WTC11 (cell line): ENCODE results near the gene TRIM65.

Experiments used
- NFE2L1 ChIP-seq: sonication (generic); formaldehyde crosslinking; IDR thresholded peaks from 2 replicates; pipeline ENCODE4 v1.8.1; 2023; ENCODE audit warnings: missing genetic modification reagents
- RELA ChIP-seq: sonication (generic); formaldehyde crosslinking; IDR thresholded peaks from 2 replicates; pipeline ENCODE4 v1.8.1; 2022; ENCODE audit warnings: missing genetic modification reagents, mild to moderate bottlenecking, borderline replicate concordance
- TF ChIP-seq, protein P1 (sequence below): sonication (generic); formaldehyde crosslinking; IDR thresholded peaks from 2 replicates; pipeline ENCODE4 v1.8.1; 2022; ENCODE audit warnings: low read depth, missing genetic modification reagents, borderline replicate concordance
- TF ChIP-seq, protein P2 (sequence below): fragments of 200-600 bp; IDR thresholded peaks from 2 replicates; pipeline ENCODE4 v1.8.0; 2022; ENCODE audit warnings: antibody characterized with exemption
- TF ChIP-seq, protein P3 (sequence below): sonication (generic); formaldehyde crosslinking; IDR thresholded peaks from 2 replicates; pipeline ENCODE4 v1.8.1; 2022; ENCODE audit warnings: mild to moderate bottlenecking, missing genetic modification reagents, moderate library complexity, borderline replicate concordance
- TF ChIP-seq, protein P4 (sequence below): fragments of 250-450 bp; sonication (Bioruptor Pico); IDR thresholded peaks from 2 replicates; pipeline ENCODE4 v1.9.0; 2021; ENCODE audit warnings: mild to moderate bottlenecking, borderline replicate concordance

DNA sequence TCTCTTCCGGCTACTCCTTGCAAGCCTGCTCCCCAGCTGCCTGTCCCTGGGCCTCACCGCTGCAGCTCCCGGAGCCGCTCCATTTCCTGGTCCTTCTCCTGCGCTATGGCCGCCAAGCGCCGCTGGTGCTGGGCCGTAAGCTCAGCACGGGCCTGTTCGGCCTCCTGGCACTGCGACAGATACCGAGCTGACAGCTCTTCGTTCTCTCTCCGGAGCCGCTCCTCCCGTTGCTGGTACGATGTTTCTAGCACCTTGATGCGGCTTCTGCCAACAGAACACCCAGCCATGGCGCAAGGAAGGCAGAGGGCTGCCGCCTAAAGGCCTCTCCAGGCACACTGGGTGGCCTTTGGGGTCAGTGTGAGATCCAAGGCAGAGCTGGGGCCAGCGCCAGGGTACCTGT, 22.9 kb upstream of the TRIM65 start:
- TF ChIP-seq RELA: no peak
- TF ChIP-seq, protein P1, sequence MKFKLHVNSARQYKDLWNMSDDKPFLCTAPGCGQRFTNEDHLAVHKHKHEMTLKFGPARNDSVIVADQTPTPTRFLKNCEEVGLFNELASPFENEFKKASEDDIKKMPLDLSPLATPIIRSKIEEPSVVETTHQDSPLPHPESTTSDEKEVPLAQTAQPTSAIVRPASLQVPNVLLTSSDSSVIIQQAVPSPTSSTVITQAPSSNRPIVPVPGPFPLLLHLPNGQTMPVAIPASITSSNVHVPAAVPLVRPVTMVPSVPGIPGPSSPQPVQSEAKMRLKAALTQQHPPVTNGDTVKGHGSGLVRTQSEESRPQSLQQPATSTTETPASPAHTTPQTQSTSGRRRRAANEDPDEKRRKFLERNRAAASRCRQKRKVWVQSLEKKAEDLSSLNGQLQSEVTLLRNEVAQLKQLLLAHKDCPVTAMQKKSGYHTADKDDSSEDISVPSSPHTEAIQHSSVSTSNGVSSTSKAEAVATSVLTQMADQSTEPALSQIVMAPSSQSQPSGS (CRISPR knock-in tag): no peak
- TF ChIP-seq, protein P2, sequence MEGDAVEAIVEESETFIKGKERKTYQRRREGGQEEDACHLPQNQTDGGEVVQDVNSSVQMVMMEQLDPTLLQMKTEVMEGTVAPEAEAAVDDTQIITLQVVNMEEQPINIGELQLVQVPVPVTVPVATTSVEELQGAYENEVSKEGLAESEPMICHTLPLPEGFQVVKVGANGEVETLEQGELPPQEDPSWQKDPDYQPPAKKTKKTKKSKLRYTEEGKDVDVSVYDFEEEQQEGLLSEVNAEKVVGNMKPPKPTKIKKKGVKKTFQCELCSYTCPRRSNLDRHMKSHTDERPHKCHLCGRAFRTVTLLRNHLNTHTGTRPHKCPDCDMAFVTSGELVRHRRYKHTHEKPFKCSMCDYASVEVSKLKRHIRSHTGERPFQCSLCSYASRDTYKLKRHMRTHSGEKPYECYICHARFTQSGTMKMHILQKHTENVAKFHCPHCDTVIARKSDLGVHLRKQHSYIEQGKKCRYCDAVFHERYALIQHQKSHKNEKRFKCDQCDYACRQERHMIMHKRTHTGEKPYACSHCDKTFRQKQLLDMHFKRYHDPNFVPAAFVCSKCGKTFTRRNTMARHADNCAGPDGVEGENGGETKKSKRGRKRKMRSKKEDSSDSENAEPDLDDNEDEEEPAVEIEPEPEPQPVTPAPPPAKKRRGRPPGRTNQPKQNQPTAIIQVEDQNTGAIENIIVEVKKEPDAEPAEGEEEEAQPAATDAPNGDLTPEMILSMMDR: no peak
- TF ChIP-seq NFE2L1 (CRISPR knock-in tag): no peak
- TF ChIP-seq, protein P3, sequence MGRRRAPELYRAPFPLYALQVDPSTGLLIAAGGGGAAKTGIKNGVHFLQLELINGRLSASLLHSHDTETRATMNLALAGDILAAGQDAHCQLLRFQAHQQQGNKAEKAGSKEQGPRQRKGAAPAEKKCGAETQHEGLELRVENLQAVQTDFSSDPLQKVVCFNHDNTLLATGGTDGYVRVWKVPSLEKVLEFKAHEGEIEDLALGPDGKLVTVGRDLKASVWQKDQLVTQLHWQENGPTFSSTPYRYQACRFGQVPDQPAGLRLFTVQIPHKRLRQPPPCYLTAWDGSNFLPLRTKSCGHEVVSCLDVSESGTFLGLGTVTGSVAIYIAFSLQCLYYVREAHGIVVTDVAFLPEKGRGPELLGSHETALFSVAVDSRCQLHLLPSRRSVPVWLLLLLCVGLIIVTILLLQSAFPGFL: no peak
- TF ChIP-seq, protein P4, sequence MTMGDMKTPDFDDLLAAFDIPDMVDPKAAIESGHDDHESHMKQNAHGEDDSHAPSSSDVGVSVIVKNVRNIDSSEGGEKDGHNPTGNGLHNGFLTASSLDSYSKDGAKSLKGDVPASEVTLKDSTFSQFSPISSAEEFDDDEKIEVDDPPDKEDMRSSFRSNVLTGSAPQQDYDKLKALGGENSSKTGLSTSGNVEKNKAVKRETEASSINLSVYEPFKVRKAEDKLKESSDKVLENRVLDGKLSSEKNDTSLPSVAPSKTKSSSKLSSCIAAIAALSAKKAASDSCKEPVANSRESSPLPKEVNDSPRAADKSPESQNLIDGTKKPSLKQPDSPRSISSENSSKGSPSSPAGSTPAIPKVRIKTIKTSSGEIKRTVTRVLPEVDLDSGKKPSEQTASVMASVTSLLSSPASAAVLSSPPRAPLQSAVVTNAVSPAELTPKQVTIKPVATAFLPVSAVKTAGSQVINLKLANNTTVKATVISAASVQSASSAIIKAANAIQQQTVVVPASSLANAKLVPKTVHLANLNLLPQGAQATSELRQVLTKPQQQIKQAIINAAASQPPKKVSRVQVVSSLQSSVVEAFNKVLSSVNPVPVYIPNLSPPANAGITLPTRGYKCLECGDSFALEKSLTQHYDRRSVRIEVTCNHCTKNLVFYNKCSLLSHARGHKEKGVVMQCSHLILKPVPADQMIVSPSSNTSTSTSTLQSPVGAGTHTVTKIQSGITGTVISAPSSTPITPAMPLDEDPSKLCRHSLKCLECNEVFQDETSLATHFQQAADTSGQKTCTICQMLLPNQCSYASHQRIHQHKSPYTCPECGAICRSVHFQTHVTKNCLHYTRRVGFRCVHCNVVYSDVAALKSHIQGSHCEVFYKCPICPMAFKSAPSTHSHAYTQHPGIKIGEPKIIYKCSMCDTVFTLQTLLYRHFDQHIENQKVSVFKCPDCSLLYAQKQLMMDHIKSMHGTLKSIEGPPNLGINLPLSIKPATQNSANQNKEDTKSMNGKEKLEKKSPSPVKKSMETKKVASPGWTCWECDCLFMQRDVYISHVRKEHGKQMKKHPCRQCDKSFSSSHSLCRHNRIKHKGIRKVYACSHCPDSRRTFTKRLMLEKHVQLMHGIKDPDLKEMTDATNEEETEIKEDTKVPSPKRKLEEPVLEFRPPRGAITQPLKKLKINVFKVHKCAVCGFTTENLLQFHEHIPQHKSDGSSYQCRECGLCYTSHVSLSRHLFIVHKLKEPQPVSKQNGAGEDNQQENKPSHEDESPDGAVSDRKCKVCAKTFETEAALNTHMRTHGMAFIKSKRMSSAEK: no peak
